Hematopoietic multipotent progenitor cell treated with erythropoietin and hydrocortisone succinate and interleukin-3 and kit ligand, for 17 days (in vitro differentiated cells): Measurements from ENCODE around the gene GPR18.
A peak's percentile ranks its signal among the peaks of the same experiment; 100 is the strongest.
"Not testable (repeated sequence)": the region's sequence is repeated elsewhere in the genome, so short reads cannot be mapped to it uniquely, and the experiment has no call there.

Experiments
- DNase-seq: peaks from one replicate; pipeline ENCODE4 v3.0.0-alpha.2; 2015; ENCODE audit warnings: low spot score

The GPR18 gene

DNA sequence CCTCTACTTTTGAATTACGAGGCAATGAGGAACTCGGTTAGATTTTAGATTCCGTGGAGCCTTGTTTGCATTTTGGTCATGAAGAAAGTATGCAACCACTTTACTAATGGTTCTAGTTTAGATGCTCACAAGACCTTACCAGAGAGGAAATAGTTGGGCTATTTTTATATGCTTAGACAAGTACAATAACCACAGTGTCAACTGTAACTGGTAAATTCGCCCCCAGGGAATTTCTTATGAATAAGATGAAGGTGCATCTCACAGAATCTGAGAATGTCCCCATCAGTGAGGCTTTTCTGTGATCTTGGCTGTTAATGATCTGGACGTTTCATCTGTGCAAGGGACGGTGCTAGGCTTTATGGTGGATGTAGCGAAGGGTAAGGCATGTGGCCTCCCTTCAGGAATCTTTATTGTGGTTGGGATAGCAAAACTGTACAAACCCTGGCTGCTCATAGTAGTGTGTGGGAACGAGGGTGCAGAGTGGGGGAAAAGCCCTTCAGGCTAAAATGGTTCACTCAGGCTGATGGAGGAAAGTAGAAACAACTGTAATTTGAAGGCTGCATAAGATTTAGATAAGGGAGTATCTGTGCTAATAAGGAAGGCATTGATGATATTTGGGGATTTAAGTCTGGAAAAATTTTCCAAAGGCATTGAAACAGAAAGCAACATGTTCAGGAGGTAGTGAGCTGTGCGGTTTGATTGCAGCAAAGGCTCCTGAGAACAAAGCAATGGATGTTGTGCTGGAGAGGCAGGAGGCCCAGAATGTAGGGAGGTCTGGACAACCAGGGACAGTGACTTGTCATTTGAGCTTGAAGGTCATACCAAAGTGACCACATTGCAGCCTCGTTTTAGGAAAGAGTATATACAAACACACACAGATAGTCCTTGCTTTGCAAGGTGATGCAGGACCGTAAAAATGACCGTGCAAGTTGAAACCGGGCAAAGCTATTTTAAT, 29.2 kb downstream of the GPR18 start:
- no peak for DNase-seq

DNA sequence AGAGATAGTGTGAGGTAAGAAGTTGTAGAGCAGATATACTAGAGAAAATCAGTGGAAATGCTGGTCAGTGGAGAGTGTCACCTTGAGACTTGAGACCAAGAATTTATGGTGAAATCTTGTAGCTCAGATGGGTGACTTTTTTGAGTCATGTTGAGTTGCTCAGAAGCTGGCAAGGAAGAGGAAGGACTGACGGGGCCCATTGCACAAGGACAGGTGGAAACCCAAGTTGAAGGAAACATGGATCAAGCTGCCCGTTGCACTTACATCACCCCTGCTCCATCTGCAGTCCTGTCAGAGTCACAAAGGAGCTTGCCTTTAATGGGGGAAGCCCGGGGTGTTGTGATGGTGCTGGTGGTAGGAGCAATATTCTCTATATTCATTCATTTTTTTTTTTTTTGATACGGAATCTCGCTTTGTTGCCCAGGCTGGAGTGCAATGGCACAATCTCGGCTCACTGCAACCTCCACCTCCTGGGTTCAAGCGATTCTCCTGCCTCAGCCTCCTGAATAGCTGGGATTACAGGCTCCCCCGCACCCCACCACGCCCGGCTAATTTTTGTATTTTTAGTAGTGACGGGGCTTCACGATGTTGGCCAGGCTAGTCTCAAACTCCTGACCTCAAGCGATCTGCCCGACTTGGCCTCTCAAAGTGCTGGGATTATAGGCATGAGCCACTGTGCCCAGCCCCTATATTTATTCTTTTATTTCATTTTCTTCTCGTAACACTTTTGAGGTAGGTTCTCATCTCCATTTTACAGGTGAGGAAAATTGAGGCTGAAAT, 30.1 kb downstream of the GPR18 start:
- no peak for DNase-seq

DNA sequence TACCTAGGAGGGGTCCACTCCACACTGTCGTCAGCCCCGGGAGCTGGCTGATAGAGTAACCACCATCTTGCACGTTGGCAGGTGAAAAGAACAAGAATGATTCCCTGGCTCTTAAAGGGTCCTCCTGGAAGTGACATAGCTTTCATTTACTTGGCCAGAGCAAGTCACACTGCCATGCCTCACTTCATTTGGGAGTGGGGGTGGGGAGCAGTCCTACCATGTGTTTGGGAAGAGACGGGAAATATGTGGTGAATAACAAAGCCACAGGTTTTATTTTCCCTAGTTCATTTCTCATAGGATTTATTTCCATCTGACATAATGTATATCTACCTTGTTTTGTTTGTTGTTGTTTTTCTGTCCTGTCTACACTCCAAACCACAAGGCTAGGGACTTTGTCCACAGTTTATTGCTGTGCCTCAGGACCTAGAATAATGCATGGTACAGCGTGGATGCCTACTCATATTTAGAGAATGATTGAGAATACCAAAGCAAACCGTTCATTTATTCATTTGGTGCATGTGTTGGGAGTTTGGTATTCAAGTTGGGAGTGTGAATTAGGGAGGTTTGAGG, 30.8 kb downstream of the GPR18 start:
- DNase-seq: no peak

DNA sequence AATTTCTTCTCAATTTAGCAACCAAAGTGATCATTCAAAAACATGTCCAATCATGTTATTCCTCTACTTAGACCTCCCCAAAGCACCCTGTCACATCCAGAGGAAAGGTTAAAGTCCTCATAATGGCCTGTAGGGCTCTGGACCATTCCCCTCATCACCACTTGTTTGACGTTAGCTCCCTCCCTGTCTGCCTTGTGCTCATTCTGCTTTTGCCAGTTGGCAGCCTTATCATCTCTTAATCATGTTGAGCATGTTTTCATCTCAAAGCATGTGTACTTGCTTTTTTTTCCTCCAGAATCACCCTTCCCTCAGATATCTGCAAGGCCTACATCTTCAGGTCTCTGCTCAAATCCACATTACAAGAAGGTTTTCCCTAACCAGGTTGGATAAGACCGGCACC, 31.7 kb downstream of the GPR18 start:
- DNase-seq: peak; percentile 17

DNA sequence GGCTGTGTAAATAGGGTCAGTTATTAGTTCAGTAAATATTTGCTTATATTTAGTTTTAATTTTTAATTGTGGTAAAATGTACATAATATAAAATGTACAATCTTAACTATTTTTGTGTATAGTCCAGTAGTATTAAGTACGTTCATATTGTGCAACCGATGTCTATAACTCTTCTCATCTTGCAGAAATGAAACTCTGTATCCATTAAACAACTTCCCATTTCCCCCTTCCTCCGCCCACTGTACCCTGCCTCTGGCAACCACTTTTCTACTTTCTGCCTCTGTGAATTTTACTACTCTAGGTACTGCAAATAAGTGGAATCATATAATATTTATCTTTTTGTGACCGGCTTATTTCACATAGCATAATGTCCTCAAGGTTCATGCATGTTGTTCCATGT, 33.1 kb downstream of the GPR18 start:
- no peak for DNase-seq

DNA sequence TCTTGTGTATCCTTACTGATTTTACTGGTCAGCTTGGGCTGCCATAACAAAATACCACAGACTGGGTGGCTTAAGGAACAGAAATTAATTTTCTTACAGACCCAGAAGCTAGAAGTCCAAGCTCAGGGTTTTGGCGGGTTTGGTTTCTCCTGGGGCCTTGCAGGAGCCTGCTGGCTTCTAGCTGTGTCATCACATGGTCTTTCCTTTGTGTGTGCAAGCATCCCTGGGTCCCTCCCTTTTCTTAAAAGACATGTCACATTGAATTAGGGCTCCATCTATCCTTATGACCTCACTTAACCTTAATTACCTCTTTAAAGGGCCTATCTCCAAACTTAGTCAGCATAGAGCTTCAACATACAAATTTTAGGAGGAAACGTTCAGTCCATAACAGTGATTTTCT, 34.2 kb downstream of the GPR18 start:
- DNase-seq: no peak

DNA sequence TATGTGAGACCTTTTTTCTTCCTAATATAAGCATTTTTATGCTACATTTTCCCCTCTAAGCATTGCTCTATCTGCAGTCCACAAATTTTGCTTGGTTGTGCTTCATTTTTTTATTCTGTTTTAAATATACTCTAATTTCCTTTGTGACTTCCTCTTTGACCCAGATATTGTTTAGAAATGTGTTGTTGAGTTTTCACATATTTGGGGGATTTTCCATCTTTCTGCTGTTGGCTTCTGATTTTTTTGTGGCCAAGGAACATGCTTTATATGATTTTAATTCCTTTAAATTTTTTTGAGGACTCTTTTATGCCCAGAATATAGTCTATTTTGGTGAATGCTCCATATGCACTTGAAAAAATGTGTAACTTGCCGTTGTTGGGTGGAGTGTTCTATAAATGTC, 34.6 kb downstream of the GPR18 start:
- DNase-seq: no peak

DNA sequence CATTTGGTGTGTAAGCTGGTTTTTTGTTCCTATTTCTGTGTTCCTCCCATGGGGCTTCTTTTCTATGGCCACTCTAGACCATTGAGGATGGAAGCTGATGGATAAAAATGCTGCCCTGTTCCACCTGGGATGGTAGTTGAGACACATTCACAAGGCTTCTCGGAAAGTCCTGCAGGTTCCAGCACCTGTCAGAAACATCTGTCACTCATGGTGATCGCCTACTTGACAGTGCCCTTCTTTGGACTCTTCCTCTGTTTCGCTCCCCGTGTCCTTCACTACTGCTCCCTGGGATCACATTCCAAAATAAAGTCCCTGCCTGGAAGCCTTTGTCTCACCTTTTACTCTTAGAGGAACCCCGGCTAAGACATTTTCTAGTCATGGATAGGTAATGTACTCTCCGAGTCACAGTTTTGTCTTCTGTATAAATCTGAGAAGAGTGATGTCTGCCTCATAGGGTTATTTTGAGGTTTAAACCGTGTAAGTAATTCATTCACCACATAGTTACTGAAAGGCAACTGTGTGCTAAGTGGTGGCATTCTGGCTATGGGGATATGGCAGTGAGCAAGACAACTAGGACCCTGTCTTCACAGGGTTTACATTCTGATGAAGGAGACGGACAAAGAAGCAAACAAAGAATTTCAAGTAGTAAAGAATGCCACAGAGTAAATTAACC, 36.5 kb downstream of the GPR18 start:
- no peak for DNase-seq

DNA sequence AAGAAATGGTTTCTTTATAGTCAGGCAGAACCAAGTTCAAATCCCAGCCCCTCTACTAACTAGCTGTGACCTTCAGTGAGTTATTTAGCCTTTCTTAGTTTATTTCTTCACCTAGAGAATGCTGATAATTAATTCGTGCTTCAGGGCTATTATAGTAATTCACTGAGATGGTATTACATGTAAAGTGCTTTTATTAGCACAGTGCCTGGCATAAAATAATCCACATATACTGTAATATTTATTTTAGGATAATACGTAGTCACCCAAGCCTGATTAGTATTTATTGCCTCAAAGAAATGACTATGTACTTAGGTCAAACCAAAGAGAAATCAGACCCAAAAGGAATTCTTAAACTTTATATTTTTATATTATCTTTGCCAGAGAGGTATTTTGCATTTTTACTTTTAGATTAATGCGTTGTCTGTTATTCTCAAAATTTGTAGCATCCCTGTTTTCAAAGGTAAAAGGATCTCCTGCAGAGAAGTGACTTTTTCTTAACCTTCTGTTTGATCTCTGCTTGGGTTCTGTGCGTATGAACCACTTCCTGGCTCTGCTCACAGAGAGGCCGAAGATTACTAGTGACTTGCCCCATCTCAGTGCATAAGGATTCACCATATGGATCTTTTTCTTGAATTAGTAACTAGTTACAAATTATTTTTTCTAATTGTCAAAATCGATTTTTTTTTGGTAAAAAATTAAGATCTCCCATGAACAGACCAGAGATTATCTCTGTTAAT, 37.8 kb downstream of the GPR18 start:
- DNase-seq: no peak

DNA sequence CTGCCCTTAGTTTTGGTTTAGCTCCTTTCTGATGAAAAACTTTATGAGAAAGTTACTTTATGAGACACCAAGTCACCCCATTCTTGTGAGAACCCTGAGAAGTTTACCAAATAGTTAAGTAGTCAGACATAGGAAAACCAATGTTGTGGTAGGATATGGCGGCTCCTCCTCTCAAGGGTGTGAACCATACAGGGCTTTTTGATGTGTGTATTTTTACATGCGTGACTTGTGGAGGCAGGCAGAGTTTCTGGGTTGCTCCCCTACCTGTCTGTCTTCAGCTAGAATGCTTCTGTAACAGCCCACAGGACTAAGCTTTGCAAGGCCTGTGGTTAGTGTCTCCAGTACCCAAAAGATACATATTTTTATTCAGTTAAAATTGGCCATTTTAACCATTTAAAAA, 39.2 kb downstream of the GPR18 start:
- DNase-seq: no peak

DNA sequence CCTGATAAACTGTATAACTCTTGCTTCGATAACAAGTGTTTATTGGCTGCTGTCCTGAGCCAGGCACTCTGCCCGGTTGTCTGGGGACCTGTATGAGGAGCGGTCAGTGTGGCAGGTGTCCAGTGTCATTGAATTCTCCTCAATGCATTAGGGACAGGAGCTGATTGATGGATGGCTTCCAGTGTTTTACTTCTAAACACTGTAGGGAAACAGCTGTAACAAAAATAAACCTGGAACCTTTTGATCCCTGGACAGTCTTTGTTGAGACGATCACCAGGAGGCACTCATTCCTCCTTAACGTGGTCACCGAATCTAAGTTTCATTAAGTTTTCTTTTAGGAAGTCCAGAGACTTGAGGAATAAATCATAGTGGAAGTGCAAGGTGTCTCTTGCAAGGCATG, 39.6 kb downstream of the GPR18 start:
- DNase-seq: no peak

DNA sequence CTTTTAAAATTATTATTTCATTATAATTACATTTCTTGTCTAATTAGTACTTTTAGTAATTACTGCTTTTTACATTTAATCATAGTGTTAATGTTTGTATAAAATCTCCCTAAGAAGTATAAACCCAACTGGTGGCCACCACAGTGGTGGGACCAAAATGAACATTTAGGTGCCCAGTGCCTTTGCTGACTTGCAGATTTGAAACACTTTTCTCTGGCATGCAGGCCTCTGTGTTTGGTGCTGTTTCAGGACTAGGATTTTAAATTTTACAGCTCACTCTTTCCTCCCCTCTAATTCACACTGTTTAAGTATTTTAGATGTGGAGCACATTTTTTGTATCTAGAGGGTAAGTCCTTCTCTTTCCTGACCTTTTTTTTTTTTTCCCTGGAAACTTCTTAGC, 40.1 kb downstream of the GPR18 start:
- DNase-seq: no peak

DNA sequence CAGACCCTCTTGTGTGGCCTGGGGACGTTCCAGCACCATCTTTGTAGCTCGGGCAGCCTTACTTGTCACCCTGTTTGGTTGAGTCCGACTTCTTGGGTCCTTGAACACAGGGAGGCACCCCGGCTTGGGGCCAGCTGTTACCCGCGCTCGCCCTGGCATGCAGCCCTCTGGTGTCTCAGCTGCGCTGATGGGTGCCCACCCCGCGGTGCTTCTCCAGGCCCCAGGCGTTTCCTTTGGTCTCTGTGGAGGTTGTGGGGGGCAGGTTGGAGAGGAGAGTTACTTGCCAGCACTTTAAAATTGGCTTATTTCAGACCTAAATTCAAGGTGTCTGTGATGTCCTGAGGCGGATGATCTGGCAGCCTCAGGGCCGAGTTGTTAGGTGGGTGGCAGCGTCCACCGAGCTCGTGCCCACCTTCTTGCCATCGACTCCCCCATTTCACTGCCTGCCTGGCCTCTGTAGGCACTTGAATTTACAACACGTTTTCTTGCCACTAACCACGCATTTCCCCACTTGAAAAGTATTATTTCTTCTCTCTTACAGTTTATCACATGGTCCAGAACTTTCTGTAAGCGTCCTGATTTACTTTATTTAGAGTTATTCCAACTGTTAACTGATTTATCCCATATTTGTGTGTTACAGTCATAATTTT, 40.6 kb downstream of the GPR18 start:
- no peak for DNase-seq

DNA sequence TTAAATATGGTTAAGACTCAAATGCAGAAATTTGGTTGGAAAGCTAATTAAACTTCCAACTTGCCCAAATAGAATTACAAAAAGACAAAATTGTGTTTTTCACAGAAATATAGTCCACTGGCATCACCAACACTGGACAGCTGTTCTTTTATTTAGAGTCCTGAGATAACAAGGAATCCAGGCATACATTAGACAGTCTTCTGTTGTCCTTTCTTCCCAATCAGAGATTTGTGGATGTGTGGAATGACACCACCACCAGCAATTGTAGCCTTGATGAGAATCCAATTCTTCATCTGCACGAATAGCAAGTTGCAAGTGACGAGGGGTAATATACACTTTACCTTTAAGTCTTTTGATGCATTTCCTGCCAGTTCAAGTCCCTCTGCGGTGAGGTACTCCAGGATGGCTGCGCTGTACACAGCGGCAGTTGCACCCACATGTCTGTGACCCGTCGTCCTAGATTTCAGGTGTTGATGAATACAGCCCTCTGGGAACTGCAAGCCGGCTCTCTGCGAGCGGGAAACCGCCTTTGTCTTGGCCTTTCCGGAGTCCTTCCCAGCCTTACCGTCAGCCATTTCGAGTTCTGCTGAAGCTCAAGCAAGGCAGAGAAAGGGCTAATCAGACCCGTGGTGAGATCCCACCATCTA, 42.9 kb downstream of the GPR18 start:
- DNase-seq: no peak

DNA sequence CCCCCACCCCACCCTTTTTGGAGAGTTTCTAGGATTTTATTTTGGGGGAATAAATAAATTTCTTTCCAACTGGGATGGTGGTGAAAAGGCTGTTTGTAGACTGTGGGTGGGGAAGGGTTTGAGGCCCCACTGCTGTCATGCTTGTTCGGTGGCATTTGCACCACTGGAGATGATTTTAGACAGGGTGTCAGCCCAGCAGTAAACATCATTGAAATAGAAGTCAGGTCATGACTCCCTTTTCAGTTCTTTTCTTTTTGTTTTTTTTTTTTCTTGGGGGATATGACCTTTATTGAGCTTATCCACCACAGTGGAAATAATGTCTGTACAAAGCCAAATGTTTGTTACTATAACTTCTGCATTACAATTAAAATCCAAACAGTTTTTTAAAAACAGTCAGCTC, 43.4 kb downstream of the GPR18 start:
- no peak for DNase-seq

DNA sequence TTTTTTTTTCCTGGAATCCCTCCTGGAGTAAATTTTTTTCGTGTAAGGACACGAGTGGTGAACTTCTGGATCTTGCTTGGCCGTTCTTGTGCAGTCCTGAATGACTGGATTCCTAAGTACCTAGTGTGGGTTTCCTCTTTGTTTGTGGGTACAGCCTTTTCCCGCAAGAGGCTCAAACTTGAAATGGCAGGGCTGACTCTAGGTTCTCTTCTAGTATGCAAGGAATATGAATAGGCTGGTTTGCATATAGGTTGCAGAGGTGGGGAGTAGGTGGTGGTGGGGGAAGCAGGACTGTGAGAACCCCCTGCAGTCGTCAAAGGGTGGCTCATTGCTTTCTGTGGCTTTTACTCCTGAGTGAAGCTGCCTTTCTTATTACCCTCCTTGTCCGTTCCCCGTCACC, 43.9 kb downstream of the GPR18 start:
- DNase-seq: no peak

DNA sequence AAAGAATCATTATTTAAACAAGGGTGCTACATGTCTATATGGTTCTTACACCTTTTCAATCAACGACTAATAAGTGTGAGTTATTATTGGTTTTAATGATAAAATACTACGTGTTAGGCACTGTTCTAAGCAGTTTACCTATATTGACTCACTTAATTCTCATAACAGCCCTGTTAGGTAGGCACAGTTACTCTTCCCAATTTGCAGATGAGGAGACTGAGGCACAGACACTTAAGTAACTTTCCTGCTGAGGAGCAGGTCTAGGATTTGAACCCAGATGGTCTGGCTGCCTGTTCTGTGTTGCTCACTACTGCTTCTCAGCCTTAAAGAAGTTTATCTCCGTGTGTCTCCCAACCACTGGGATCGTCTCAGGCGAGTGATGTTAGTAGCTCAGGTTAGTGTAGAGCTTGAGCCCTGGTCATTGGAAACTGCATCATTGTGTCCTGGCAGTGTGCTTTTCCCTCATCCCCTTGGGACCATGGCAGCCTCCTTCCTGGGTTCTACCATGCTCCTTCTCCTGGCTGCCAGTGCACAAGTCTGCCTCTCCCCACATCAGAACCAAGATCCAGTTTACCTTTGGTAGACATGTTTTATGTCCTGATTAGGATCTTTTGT, 46.7 kb downstream of the GPR18 start:
- no peak for DNase-seq

DNA sequence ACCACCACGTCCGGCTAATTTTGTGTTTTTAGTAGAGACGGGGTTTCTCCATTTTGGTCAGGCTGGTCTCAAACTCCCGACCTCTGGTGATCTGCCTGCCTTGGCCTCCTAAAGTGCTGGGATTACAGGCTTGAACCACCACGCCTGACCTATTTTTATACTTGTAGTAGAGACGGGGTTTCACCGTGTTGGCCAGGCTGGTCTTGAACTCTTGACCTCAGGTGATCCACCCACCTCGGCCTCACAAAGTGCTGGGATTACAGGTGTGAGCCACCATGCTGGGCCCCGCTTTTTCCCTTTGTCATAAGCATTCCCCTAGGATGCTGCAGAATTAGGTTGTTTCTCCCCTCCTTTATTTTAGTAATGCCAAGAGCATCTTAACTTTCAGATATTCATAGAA, 47.6 kb downstream of the GPR18 start:
- not testable (repeated sequence) for DNase-seq

DNA sequence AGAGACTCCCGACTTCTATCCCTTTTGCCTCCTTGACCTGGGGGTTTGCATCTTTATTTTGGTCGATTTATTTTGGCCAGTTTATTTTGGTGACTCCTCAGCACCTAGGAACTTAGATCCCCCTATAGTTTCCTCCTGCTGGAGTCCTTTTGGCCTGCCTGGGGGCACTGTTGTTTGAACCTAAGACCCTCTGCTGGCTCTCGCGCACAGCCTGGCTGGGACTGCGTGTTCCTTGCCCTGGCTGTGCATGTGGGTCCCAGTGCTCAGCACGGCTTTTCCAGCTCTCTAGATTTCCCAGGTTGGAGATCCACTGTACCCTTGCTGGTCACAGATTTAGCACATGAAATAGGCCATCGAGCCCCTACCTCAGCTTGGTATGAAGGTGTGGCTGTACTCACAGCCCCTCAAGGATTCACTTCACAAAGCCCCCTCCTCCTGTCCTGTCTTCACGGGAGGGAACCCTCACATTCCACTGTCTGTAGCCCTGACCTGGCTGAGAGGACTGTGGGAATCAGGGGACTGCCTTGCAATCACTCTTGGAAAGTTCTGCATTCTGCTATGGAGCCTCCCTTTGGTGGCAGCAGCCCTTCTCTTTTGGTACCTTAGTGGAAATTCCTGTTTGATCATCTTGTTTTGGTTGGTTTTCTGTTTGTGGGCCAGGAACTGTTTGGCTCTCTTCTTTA, 49.2 kb downstream of the GPR18 start:
- no peak for DNase-seq

DNA sequence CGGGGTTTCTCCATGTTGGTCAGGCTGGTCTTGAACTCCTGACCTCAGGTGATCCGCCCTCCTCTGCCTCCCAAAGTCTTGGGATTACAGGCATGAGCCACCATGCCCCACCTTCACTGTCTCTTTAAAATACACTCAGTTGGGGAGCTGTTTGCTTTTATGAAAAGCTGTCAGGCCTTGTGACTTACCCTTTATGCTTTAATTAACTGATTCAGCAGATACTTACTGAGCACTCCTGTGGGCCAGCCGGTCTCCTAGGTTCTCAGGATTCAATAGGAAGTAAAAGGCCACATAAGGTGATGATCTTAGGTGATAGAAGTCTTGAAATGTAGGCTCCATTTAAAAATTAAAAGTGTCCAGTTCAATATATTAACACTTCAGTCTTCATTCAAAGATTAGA, 50.0 kb downstream of the GPR18 start:
- DNase-seq: no peak
